GM12878 (cell line): Measurements from ENCODE around the gene ERFL. TPM values are rescaled to one million over a fixed set of nuclear protein-coding genes. Genes with fewer than 3 reads are reported as not detected.

Source experiments
- ATAC-seq: fragments of 200-7000 bp; cut with Tn5 transposase; 3 replicates; pipeline ENCODE4 v1.9.1; 2020; ENCODE audit warnings: mild to moderate bottlenecking, moderate library complexity
- BruUV-seq: library from RNA; stranded (reverse); fragments of 400-500 nt; replicated peaks from 2 replicates; lab custom pipeline; 2021; lab: Mats Ljungman, UMichigan
- CTCF ChIA-PET: fragments of 300-600 bp; sonication (Branson Sonifier 250); formaldehyde crosslinking; extraction: SDS; loops from one replicate; lab custom pipeline; 2021; ENCODE audit warnings: inconsistent platforms; lab: Yijun Ruan, JAX
- POLR2A ChIA-PET: fragments of 350-600 bp; formaldehyde crosslinking; extraction: SDS; loops from one replicate; lab custom pipeline; 2021; ENCODE audit warnings: inconsistent platforms; lab: Charles Lee
- RAD21 ChIA-PET: fragments of 300-600 bp; sonication (Branson Sonifier 250); formaldehyde crosslinking; loops from one replicate; lab custom pipeline; 2023; ENCODE audit warnings: antibody characterized with exemption; ENCODE audit not compliant: unreplicated experiment; lab: Charles Lee
- SMC1A ChIA-PET: fragments of 300-600 bp; sonication (Branson Sonifier 250); formaldehyde crosslinking; loops from one replicate; lab custom pipeline; 2023; ENCODE audit not compliant: unreplicated experiment, uncharacterized antibody; lab: Charles Lee
- DNase-seq: peaks from one replicate; pipeline ENCODE4 v3.0.0-alpha.2; 2011; ENCODE audit warnings: low read depth, low spot score
- FAIRE-seq: peaks from 3 replicates; lab custom pipeline; 2011; peaks lifted over from hg19 to GRCh38; lab: Jason Lieb, UNC
- H2AFZ ChIP-seq: 2 replicates; pipeline ENCODE4 v1.6.0; 2011; ENCODE audit warnings: low read depth, low read length, control low read depth; ENCODE audit not compliant: control insufficient read depth
- H3K27ac ChIP-seq: 2 replicates; pipeline ENCODE4 v1.5.1; 2011; ENCODE audit warnings: control low read depth; ENCODE audit not compliant: control insufficient read depth, insufficient read depth
- H3K27me3 ChIP-seq, 2 experiments: replicated peaks in 1 of 2; 2 replicates each; pipeline versions ENCODE4 v1.6.0 to v1.6.1; 2011; ENCODE audit warnings: low read length in 1 of 2; ENCODE audit not compliant: control insufficient read depth in 2 of 2, insufficient read depth in 2 of 2
- H3K36me3 ChIP-seq, 2 experiments: 2 replicates each; pipeline ENCODE4 v1.5.1; 2011; ENCODE audit warnings: low read length in 1 of 2; ENCODE audit not compliant: control insufficient read depth in 2 of 2, insufficient read depth in 2 of 2
- H3K4me1 ChIP-seq: 2 replicates; pipeline ENCODE4 v1.6.1; 2011; ENCODE audit warnings: mild to moderate bottlenecking, low read length, moderate library complexity, mixed read lengths; ENCODE audit not compliant: control insufficient read depth, insufficient read depth
- H3K4me2 ChIP-seq: 2 replicates; pipeline ENCODE4 v1.6.0; 2011; ENCODE audit warnings: control low read depth; ENCODE audit not compliant: control insufficient read depth, insufficient read depth
- H3K4me3 ChIP-seq: fragments of 200-600 bp; sonication (generic); 2 replicates; pipeline ENCODE4 v1.5.1; 2016
- H3K79me2 ChIP-seq: 2 replicates; pipeline ENCODE4 v1.6.0; 2011; ENCODE audit warnings: low read length; ENCODE audit not compliant: control insufficient read depth, insufficient read depth
- H3K9ac ChIP-seq: 2 replicates; pipeline ENCODE4 v1.8.0; 2011; ENCODE audit warnings: low read length, control low read depth, mixed read lengths; ENCODE audit not compliant: control insufficient read depth, insufficient read depth
- H3K9me3 ChIP-seq: replicated peaks from 3 replicates; pipeline ENCODE4 v1.5.1; 2011; ENCODE audit warnings: mild to moderate bottlenecking, low read length; ENCODE audit not compliant: control insufficient read depth, insufficient read depth
- H4K20me1 ChIP-seq: 2 replicates; pipeline ENCODE4 v1.6.0; 2011; ENCODE audit not compliant: control insufficient read depth, insufficient read depth
- ASH2L ChIP-seq: fragments of 300-600, 200-600 bp; sonication (generic); IDR thresholded peaks from 2 replicates; pipeline ENCODE4 v1.6.1; 2017; ENCODE audit warnings: low read depth, mild to moderate bottlenecking, borderline replicate concordance
- BMI1 ChIP-seq: fragments of 450-650 bp; IDR thresholded peaks from 2 replicates; pipeline ENCODE4 v1.6.1; 2016; ENCODE audit warnings: mild to moderate bottlenecking, moderate library complexity, borderline replicate concordance
- DPF2 ChIP-seq: fragments of 450-650 bp; IDR thresholded peaks from 2 replicates; pipeline ENCODE4 v1.6.1; 2017; ENCODE audit warnings: mild to moderate bottlenecking
- ESRRA ChIP-seq: IDR thresholded peaks from 2 replicates; pipeline ENCODE4 v1.6.1; 2012; ENCODE audit warnings: mild to moderate bottlenecking, low read length, improper control_type of control experiment
- FOXK2 ChIP-seq: fragments of 450-650 bp; IDR thresholded peaks from 2 replicates; pipeline ENCODE4 v1.6.1; 2017; ENCODE audit warnings: mild to moderate bottlenecking, moderate library complexity
- KDM1A ChIP-seq: fragments of 200-600 bp; sonication (generic); IDR thresholded peaks from 2 replicates; pipeline ENCODE4 v1.6.1; 2016; ENCODE audit warnings: borderline replicate concordance
- RBBP5 ChIP-seq: fragments of 200-600 bp; sonication (generic); conservative IDR thresholded peaks from 2 replicates; pipeline ENCODE4 v1.6.1; 2016
- SIN3A ChIP-seq: IDR thresholded peaks from 2 replicates; pipeline ENCODE4 v1.6.1; 2012; ENCODE audit warnings: low read depth, low read length, improper control_type of control experiment
- SUZ12 ChIP-seq: fragments of 200-600 bp; sonication (generic); IDR thresholded peaks from one replicate; pipeline ENCODE4 v1.6.1; 2018; ENCODE audit warnings: antibody characterized with exemption, mild to moderate bottlenecking; ENCODE audit not compliant: unreplicated experiment
- TAF1 ChIP-seq: IDR thresholded peaks from 2 replicates; pipeline ENCODE4 v1.6.1; 2011; ENCODE audit warnings: mild to moderate bottlenecking, low read depth, low read length, borderline replicate concordance
- TCF3 ChIP-seq: IDR thresholded peaks from 2 replicates; pipeline ENCODE4 v1.6.1; 2012; ENCODE audit warnings: low read depth, mild to moderate bottlenecking, low read length, borderline replicate concordance; ENCODE audit not compliant: insufficient read depth
- YY1 ChIP-seq: IDR thresholded peaks from 2 replicates; pipeline ENCODE4 v1.6.1; 2011; ENCODE audit warnings: low read depth, mild to moderate bottlenecking, low read length
- ZNF592 ChIP-seq: fragments of 450-650 bp; IDR thresholded peaks from 2 replicates; pipeline ENCODE4 v1.6.1; 2017; ENCODE audit warnings: mild to moderate bottlenecking, moderate library complexity
- ZNF622 ChIP-seq: fragments of 450-650 bp; IDR thresholded peaks from 2 replicates; pipeline ENCODE4 v1.6.1; 2017; ENCODE audit warnings: mild to moderate bottlenecking, inconsistent platforms
- WGBS: methylation state at CpG from one replicate; pipeline ENCODE4 v1.1.6; 2016; ENCODE audit warnings: low lambda C conversion rate; ENCODE audit not compliant: insufficient replicate concordance, insufficient coverage; ENCODE audit errors: missing lambda C conversion rate; 5-methylcytosine and 5-hydroxymethylcytosine counted together
- in situ Hi-C: fragments of 300-500 bp; cut with MboI; formaldehyde crosslinking; loops from 9 replicates; pipeline ENCODE4 v1.14.3; 2018; ENCODE audit warnings: mixed read lengths
- intact Hi-C: fragments of 100-400 bp; cut with micrococcal nuclease; formaldehyde crosslinking; loops from one replicate; pipeline ENCODE4 v1.14.2; 2022; ENCODE audit not compliant: unreplicated experiment
- polyA plus RNA-seq, 11 experiments: library from polyadenylated mRNA; depleted of rRNA in 4 of 11; unstranded in 6 of 11; stranded (reverse) in 5 of 11; fragments of >200 nt; fragmentation: Nextera tagmentation in 4 of 11; fragmentation: Illumina TruSeq in 1 of 11; extraction: Ambion mirVana in 4 of 11; extraction: Trizol in 1 of 11; gene quantifications; 1 replicate in 1 of 11; 2 replicates in 10 of 11; pipeline versions ENCODE4 v1.2.1 to v1.2.3, GENCODE V29; 2011 to 2016; ENCODE audit warnings: inconsistent platforms in 2 of 11, missing spikeins in 2 of 11, low read depth in 1 of 11
- total RNA-seq, 4 experiments: library from RNA; depleted of rRNA in 3 of 4; stranded (reverse); fragments of >200 nt in 3 of 4; fragmentation: Illumina TruSeq in 1 of 4; extraction: Trizol in 1 of 4; gene quantifications; 2 replicates each; pipeline versions ENCODE4 v1.2.1 to v1.2.3, GENCODE V29; 2013 to 2021

Gene ERFL
- total and polyA plus RNA-seq, 10 of the 15 experiments (the other 5 are each of a cell fraction or from before 2014, with no cell fraction given): 0.04 to 0.10 (median 0.05) TPM; not detected in 7

GRCh38 chr19:41879670-41880328, 48.5 kb downstream of the ERFL start:
- H3K9me3 ChIP-seq: no peaks in the 10 kb centered on the region
- intact Hi-C loops: no loop called here
- H3K4me1 ChIP-seq: peaks cover 27% of the 10 kb centered on the region
- no peaks in the 10 kb centered on the region for H4K20me1 ChIP-seq
- no peaks in the 10 kb centered on the region for H3K27me3 ChIP-seq
- no peak overlapping the region for H3K27ac ChIP-seq
- peaks cover 3 to 4% of the 10 kb centered on the region in 2 experiments; a peak in 3 of 4 replicates for H3K36me3 ChIP-seq
- peak overlapping the region; percentile 97 for H3K4me2 ChIP-seq
- ChIA-PET POLR2A (no interaction called here), SMC1A (no interaction called here), RAD21 (no interaction called here), CTCF (no interaction called here)
- 75% methylated on average over 7 of the region's 7 CpGs for WGBS
- DNase-seq: no peak
- FAIRE-seq: no peak
- BruUV-seq: no TSS peak
- ATAC-seq: no peak
- TF ChIP-seq DPF2 (no peak), YY1 (no peak), ESRRA (no peak), BMI1 (no peak), SIN3A (no peak), TAF1 (no peak), RBBP5 (no peak), FOXK2 (no peak), KDM1A (no peak), TCF3 (no peak), ASH2L (no peak), ZNF592 (no peak), ZNF622 (no peak), SUZ12 (no peak)
- H3K9ac ChIP-seq: no peak overlapping the region
- peaks cover 58% of the 10 kb centered on the region for H3K79me2 ChIP-seq
- in situ Hi-C loops: no loop called here
- no peak overlapping the region for H3K4me3 ChIP-seq
- no peak overlapping the region for H2AFZ ChIP-seq
